Ammon's horn (tissue), 1 donor: ENCODE measurements around the gene TRMT6.

ENCODE experiments used
- DNase-seq: peaks from one replicate; pipeline ENCODE4 v3.0.0-alpha.2; 2016; ENCODE audit warnings: low spot score

The TRMT6 gene, protein sequence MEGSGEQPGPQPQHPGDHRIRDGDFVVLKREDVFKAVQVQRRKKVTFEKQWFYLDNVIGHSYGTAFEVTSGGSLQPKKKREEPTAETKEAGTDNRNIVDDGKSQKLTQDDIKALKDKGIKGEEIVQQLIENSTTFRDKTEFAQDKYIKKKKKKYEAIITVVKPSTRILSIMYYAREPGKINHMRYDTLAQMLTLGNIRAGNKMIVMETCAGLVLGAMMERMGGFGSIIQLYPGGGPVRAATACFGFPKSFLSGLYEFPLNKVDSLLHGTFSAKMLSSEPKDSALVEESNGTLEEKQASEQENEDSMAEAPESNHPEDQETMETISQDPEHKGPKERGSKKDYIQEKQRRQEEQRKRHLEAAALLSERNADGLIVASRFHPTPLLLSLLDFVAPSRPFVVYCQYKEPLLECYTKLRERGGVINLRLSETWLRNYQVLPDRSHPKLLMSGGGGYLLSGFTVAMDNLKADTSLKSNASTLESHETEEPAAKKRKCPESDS

DNA sequence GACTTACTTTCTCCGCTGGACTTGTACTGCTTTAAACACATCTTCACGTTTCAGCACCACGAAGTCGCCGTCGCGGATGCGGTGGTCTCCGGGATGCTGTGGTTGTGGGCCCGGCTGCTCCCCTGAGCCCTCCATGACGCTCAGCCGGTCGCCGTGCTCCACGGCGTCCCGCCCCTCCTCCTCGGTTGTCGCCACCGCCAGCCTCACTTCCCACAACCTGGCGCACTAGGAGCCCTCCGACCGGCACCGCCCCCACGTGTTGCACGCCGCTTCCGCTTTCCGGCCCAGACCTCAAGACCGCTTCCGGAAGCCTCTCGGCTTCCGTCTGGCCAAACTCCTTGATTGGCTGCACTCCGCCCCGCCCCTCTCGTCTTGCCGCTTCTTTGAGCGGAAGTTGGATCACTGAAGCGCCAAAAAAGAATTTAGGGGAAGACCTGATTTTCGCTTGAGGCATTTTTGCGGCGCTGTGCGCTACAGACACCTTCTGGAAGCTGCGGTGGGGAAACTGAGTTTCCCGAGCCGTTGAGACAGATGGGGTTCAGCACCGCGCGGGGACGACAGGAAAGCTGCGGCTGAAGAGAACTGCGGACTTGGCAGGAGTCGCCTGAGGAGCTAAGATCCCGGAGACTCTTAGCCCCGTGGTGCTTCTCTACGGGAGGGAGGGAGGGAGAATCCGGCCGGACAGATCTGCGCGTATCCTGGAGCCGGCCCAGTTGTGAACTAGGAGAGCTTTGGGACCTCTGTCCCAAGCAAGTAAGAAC lies at the start of gene TRMT6, which contains the start of gene MCM8:
TSS of gene TRMT6 (minus strand) at position 263 of the 761 bp plus-strand sequence. CDS start at position 135, 128 bp downstream.
TSS of gene MCM8 (plus strand) at position 382 of the 761 bp plus-strand sequence. CDS start 1,364 bp downstream, outside the sequence.
- peak; percentile 96 for DNase-seq

DNA sequence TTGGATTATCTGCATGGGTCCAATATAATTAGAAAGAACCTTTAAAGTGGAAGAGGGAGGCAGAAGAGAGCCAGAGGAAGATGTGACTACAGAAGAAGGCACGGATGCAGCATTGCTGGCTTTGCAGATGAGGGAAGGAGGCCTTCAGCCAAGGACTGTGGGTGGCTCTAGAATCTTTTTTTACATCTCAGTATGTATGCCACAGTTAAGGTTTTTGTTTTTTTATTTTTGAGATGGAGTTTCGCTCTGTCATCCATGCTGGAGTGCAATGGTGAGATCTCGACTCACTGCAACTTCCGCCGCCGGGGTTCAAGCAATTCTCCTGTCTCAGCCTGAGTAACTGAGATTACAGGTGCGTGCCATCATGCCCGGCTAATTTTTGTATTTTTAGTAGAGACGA lies 49.5 kb upstream of the TRMT6 start:
- no peak for DNase-seq

DNA sequence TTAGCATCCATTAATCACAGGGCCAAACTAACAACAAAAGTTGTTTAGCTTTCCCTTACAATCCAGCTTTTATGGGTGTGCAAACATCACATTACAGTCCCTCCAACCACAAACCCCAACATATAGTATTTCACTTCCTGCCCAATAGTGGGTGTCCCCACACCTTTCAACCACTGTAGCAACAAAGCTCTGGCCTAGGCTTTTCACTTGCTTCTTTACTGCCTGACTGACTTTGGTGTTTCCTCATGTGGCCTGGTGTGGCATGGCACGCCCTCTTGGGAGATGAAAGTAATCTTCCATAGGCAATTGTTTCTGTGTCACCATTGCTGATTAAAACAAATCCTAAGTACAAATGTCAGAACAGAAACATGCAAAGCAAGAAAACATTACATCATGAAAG lies 46.4 kb upstream of the TRMT6 start:
- no peak for DNase-seq

DNA sequence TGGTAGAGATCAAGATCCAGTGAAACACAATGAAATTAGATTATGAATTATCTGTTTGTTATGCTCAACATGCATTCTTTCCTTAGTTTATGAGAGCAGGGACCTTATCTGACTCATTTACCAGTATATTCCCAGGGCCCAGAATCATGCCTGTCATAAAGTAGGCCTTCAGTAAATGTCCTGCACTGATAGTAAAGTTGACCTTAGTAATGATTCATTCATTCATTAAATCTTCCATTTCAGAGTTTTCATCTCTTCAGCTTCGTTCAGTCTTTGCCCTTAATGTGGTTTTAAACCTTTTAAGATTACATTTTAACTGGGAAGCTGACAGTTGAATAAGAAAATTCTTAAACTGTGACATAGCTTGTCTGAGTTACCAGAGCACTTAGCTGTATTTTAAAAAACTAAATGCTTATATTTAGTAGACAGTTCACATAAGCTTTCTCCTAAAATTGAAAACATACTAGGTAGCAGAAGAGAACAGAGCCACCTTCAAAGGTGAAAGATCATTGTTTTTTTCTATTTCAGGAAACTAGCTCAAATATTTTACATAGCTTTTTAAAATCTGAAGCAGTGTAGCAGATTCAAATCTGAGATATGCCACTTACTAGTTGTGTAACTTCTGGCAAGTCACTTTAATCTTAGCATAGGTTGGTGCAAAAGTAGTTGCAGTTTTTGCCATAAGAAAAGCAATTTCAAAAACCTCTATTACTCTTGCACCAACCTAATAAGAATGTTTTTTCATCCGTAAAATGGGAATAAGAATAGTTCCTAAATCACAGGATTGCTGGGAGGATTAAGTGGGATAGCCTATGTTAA lies 41.5 kb upstream of the TRMT6 start:
- no peak for DNase-seq

DNA sequence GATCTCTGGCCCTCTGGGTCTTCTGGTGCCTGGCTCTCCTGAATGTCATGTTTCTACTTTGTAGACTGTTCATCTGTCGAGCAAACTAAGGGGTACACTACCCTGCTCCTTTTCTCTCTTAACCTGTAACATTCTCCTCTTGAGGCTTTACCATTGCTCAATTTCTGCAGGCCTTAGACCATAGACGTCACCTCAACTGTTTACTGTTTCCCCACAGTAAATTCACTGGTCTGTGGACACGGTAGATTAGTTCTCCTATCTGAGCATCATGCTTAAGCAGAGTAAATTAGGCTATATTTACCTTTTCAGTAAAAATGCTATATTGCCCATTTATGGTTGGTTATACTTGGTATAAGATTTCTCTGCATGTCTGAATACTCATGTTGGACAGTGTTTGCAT lies 40.6 kb upstream of the TRMT6 start:
- no peak for DNase-seq

DNA sequence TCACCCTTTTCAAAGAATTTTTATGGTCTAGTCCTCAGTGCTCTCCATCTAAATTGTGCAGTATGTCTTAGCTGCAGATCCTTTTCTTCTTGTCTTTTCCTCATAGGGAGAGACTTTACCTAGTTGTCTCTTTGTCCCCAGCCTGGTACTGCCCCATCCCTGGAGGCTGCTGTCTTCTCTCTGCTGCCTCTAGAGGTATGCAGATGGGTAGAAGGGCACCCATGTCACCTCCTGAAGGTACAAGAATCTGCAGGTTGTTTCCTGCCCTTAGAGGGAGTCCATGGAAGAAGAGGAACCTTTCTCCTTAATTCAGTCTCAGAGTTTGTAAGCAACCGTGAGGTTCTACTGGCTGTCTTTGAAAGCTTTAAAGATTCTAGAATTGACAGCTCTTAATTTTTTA lies 39.2 kb upstream of the TRMT6 start:
- DNase-seq = no peak

DNA sequence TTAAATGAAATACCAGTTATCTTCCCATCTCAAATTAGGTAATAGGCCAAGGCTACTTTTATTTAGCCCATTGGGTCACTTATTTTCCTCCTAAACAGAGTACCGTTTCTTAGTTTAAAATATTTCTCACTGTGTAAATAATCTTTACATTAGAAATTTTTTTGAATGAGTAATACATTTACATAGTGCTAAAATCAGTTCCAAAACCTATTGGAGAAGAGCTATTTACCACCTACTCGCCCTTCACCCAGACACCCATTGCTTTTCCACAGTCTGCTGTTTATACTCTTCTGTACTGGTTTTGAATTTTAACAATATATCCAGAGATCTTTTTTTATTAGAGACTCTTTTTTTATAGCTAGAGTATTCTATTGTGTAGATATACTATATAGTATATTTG lies 37.0 kb upstream of the TRMT6 start:
- DNase-seq = no peak

DNA sequence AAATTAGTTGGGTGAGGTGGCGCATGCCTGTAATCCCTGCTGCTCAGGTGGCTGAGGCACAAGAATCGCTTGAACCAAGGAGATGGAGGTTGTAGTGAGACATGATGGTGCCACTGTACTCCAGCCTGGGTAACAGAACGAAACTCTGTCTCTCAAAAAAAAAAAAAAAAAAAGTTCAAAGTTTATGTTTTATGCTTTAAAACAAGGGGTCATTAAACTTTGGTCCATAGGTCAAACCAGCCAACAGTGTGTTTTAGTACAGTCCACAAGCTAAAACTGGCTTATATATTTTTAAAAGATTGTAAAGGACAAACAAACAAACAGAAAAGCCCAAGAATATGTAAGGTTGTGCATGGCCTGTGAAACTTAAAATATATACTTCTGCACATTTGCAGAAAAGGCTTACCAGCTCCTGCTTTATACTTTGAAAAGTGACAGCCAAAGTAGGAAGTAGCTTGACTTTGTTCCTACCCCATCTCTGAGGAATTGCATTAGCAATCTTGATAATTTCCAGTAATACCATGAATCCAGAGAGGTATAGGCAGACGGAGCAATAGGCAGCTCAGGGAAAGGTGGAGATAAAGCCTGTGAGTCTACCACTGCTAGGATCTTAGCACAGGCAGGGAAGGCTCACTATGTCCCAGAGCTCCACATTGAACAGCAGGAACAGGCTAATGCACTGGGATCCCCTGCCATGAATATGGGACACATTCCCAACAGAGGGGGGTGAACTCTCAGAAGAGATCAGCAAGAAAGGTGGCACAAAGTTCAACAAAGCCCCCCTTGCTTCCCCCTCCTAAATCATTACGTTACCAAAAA lies 30.6 kb upstream of the TRMT6 start:
- DNase-seq = no peak

DNA sequence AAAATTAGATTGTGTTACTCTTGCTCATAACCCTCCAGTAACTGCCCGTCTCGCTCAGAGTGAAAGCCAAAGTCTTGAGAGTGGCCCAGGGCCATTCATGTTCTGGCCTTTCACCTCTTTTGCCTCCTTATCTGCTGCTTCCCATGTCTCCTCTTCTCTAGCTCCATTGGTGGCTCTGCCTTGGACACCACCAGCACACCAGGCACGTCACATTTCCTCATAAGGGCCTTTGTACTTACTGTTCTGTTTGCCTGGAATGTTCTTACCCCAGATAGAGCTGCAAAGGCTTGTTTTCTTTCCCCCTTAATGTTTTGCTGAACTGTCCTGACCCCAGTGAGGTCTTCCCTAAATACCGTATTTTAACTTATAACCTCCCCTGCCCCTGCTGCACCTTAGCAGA lies 29.5 kb upstream of the TRMT6 start:
- no peak for DNase-seq

DNA sequence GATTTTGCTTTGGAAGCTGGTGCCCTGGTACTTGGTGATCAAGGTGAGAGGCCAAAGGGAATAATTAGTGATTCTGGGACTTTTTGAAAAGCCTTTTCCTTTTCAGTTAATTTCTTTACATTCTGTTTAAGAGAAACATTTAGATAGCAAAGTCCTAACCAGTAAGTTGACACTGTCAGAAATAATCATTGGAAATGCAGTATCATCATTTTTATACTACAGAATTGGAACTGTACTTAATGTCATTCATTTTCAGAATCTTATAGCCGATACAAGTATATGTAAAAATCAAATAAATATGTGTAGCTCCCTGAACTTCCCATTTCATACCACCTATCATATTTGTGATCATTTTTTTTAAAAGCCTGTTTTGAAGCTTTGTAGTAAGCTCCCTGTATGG lies 27.6 kb upstream of the TRMT6 start:
- no peak for DNase-seq

DNA sequence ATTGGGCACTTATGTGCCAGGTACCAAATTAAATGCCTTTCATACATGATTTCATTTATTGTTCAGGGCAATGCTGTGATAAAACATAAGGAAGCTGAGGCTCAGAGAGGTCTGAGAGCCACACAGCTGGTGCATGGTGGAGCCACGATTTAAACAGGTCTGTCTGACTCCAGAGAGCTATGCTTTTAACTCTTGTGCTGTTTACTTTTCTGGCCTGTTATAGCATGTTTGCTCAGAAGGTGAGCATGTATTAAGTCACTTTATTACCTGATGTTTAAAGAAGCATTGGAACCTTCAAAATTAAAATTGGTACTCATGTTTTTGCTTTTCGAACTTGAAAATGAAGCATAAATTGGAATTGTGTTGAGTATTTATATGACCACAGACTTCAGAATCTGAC lies 26.9 kb upstream of the TRMT6 start:
- no peak for DNase-seq

DNA sequence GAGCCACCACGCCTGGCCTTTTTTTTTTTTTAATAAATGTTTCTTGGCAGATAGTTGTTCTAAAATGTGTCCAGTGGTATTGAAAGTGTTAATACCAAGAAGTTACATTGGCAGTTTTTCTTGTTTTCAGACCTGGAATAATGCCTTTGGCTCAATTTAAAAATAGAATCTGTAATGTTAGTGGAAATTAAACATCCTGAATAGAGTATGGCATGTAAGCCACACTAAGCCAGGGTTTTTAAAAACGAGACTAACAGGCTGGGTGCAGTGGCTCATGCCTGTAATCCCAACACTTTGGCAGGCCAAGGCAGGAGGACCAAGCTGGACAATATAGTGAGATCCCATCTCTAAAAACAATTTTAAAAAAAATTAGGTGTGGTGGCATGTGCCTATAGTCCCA lies 25.4 kb upstream of the TRMT6 start:
- no peak for DNase-seq

DNA sequence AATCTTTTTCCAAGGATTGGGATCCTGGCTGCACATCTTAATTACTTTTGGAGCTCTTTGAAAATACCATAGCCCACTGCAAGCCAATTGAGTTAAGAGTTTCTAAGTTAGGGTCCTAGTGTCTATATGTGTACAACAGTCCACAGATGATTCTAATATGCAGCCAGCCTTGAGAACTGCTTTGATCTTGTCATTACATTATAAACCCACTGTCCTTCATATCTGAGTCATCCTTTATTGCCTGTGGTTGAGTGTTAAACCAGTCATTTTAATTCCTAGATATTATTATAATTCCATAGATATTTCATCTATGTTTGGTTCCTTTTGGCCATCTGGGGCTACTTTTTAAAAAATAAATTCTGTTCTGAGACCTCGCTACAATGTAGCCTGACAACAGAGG lies 24.2 kb upstream of the TRMT6 start:
- DNase-seq = no peak

DNA sequence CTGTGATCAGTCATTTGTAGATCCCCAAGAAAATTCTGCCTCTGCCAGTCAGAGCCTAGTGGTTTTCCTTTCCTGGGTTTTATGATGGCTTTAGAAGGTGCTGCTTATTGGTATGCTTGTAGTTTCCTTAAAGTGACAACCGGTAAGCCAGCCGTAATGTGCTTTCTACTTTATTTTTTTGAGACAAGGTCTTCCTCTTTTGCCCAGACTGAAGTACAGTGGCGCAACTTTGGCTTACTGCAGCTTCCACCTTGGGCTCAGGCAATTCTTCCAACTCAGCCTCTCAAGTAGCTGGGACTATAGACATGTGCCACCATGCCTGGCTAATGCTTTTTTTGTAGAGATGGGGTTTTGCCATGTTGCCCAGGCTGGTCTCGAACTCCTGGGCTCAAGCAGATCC lies 23.6 kb upstream of the TRMT6 start:
- DNase-seq = no peak

DNA sequence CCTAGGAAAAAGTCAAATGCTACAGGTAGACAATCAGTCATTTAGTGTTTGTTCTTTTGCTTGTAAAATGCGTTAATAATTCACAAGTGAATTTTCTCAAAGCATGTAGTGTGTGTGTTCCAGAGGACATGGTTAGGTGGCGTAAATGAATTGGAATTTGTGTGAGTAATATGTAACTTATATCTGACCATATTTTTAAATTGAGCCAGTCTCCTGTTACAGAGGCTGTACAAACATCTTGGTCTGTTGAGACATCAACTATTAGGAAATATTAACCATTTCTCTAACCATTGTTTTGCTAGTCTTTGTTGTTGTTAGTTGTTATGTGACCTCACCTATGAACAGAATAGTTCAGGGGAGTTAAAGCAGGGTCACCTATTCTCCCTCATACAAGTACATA lies 22.8 kb upstream of the TRMT6 start:
- DNase-seq = no peak

DNA sequence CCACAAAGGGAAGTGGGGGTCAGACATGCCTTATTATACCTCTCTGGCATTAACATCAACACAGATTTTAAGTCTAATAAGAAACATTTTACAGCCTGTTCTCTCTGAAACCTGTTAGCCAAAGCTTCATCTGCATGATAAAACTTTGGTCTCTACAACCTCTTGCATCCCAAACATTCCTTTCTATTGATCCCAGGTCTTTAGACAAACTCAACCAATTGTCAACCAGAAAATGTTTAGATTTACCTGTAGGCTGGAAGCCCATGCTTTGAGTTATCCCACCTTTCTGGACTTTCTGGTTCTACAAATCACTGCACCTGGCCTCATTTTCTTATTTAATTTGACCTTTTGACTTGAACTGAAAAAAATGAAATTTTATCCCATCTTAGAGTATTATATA lies 20.9 kb upstream of the TRMT6 start:
- DNase-seq = no peak

DNA sequence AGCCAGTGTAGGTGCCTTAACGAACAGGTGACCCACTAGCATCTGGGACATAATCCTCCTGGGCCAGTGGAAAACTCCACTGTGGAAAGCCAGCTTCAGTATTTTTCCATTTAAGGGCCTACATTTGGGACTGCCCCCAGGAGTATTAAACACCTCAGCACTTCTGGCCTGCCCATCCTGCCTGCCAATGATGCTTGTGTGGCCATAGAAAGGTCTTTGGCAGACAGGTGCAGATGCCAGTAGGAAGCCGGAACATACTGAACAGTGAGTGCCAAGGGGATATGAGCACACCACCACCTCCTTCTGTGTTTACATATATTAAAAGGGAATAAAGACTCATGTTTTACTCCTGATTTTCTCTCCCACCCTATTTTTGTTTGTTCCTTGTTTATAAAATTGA lies 20.0 kb upstream of the TRMT6 start:
- DNase-seq = no peak

DNA sequence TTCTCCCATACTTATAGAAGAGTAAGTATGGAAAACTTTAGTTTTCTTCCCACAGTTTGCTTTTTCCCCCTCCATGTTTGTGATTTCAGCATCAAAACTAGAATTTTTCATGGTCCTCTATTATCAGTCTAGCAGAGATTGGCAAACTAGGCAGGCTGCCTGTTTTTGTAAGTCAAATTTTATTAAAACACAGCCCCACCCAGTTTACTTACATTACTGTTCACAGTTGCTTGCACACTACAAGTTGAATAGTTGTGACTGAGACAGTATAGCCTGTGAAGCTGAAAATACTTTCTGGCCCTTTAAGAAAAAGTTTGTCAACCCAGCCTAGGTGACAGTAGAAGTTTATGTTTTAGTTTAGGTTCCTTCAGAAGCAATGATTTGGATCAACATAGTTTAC lies 19.6 kb upstream of the TRMT6 start:
- DNase-seq = no peak

DNA sequence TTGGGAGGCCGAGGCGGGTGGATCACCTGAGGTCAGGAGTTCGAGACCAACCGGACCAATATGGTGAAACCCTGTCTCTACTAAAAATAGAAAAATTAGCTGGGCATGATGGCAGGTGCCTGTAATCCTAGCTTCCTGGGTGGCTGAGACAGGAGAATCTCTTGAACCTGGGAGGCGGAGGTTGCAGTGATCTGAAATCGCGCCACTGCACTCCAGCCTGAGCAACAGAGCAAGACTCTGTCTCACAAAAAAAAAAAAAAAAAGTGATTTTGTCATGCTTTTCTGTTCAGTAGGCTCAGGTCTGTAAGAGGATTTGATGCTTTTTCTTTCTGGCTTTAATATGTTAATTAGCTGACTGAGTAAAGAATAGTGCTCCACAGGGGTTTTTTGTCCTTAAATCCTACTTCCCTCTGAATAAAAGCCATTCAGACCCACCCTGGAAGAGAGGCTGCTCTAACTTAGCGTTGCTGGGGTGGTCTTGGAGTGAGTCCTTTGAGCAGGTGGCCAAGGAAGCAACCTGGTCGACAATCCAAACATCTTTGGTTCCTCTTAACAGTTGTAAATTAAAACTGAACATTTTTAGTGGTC lies 19.1 kb upstream of the TRMT6 start:
- DNase-seq = no peak

DNA sequence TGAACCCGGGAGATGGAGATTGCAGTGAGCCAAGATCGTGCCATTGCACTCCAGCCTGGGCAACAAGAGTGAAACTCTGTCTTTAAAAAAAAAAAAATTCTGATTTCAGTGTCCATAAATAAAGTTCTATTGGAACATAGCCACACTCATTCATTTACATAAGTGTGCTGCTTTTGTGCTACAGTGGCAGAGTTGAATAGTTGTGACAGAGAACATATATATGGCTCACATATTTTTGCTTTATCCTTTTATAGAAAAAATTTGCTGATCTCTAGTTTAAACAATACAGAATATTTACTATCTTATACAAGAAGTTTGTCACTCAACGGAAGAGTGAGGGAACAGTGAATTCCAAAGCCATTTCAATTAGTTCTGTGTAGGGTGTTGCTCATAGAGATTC lies 18.1 kb upstream of the TRMT6 start:
- no peak for DNase-seq

DNA sequence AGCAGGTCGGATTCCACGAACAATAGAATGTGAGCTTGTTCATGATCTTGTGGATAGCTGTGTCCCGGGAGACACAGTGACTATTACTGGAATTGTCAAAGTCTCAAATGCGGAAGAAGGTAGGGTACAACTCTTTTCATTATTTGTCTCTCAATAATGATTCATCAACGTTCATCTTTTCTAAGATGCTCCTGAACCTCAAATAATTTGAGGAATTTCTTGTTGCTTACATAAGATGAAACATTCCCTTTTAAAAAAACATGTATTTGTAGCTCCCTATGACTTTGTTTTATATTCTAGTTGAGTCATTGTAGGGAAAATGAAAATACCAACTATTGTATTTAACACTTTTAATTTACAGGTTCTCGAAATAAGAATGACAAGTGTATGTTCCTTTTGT lies 17.1 kb upstream of the TRMT6 start:
- DNase-seq = no peak
